ENCODE data around the gene TASP1.

DNA sequence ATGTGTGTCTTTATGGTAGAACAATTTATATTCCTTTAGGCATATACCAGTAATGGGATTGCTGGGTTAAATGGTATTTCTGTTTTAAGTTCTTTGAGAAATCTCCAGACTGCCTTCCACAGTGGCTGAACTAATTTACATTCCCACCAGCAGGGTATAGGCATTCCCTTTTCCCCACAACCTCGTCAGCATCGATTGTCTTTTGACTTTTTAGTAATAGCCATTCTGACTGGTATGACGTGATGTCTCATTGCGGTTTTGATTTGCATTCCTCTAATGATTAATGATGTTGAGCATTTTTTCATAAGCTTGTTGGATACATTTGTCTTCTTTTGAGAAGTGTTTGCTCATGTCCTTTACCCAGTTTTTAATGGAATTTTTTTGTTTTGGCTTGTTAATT, 5.3 kb upstream of the TASP1 start:
- no peak for TF ChIP-seq CTCF (IDR thresholded peaks at IDR 0.05)
- TF ChIP-seq EP300 (IDR thresholded peaks at IDR 0.05): no peak
- no peak for TF ChIP-seq POLR2A (IDR thresholded peaks at IDR 0.05; ENCODE audit: low read depth)
- no peak for TF ChIP-seq POLR2AphosphoS5 (IDR thresholded peaks at IDR 0.05)

All from esophagus muscularis mucosa (tissue), 4 donors.